GM12878 (cell line): ENCODE measurements around the gene AFF1.

ENCODE experiments used
- EZH2 ChIP-seq: IDR thresholded peaks from 2 replicates; pipeline ENCODE4 v1.6.1; 2012; ENCODE audit warnings: low read depth, mild to moderate bottlenecking, control low read depth, inconsistent platforms, low read length, borderline replicate concordance; ENCODE audit not compliant: control insufficient read depth
- NFIC ChIP-seq: IDR thresholded peaks from 2 replicates; pipeline ENCODE4 v1.6.1; 2012; ENCODE audit warnings: low read depth, mild to moderate bottlenecking, inconsistent platforms, low read length, moderate library complexity
- RAD21 ChIP-seq: IDR thresholded peaks from 2 replicates; pipeline ENCODE4 v1.6.1; 2011; ENCODE audit warnings: mild to moderate bottlenecking, low read depth, low read length, moderate library complexity; ENCODE audit not compliant: insufficient read depth
- TF ChIP-seq, protein P1 (sequence below), 3 experiments: IDR thresholded peaks in 2 of 3; conservative IDR thresholded peaks in 1 of 3; 2 replicates each; pipeline ENCODE4 v1.5.1; 2011; ENCODE audit warnings: low read depth in 3 of 3, low read length in 3 of 3, mild to moderate bottlenecking in 3 of 3, control low read depth in 2 of 3, moderate library complexity in 2 of 3, inconsistent platforms in 1 of 3, mixed read lengths in 1 of 3; ENCODE audit not compliant: control insufficient read depth in 2 of 3, insufficient read depth in 1 of 3; ENCODE audit errors: extremely low read depth in 1 of 3

DNA sequence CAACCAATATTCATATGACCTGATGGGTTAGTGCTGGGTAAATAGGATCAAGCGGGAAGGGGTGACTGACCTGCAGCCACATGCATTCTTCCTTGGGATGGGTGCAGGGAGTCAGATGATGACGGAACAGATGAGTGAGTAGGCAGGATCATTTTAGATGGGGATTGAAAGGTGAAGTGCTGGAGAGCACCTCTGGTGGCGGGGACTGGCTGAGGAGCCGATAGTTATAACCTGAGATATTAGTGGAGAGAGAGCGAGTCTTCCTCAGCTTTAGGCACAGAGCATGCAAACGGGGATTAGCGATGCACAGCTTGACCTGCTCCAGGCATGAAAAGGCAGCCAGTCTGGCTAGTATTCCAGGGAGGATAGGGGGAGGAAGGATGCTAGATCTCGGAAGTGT is 99.1 kb downstream of the AFF1 start:
- TF ChIP-seq, protein P1, sequence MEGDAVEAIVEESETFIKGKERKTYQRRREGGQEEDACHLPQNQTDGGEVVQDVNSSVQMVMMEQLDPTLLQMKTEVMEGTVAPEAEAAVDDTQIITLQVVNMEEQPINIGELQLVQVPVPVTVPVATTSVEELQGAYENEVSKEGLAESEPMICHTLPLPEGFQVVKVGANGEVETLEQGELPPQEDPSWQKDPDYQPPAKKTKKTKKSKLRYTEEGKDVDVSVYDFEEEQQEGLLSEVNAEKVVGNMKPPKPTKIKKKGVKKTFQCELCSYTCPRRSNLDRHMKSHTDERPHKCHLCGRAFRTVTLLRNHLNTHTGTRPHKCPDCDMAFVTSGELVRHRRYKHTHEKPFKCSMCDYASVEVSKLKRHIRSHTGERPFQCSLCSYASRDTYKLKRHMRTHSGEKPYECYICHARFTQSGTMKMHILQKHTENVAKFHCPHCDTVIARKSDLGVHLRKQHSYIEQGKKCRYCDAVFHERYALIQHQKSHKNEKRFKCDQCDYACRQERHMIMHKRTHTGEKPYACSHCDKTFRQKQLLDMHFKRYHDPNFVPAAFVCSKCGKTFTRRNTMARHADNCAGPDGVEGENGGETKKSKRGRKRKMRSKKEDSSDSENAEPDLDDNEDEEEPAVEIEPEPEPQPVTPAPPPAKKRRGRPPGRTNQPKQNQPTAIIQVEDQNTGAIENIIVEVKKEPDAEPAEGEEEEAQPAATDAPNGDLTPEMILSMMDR (IDR thresholded peaks at IDR 0.05 in 2 of 3, conservative IDR thresholded peaks at IDR 0.05 in 1 of 3; ENCODE audit: control insufficient read depth in 2 of 3, extremely low read depth in 1 of 3, insufficient read depth in 1 of 3, low read depth in 3 of 3, low read length in 3 of 3): no peak
- TF ChIP-seq RAD21 (no peak), NFIC (no peak), EZH2 (no peak)
